ENCODE data around the gene CDH19.

DNA sequence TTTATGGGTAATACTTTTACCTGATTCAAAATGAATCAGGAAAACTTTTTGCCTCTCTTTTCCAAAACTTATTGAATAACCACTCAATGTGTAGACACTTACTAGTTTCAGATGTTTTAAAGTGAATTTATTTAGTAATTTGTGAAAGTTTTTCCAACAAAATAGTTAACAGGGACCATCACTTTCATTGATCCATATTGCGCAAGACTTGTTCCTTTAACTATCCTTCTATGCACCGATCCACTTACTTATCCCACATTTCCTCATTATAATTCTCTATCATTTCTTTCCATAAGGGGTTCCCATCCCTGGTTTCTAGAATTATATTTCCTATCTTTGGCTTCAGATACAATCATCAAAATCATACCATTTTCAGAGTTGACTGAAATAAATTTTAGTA is 48.3 kb downstream of the CDH19 start:
- TF ChIP-seq CTCF (IDR thresholded peaks at IDR 0.05; ENCODE audit: low read depth, low read length) (no peak), EZH2phosphoT487 (IDR thresholded peaks at IDR 0.05; ENCODE audit: low read depth) (no peak)
